Panc1 (cell line): ENCODE data around the gene SLAIN1. TPM values are rescaled to one million over a fixed set of nuclear protein-coding genes. Genes with fewer than 3 reads are reported as not detected.
A peak's percentile ranks its signal among the peaks of the same experiment; 100 is the strongest.

Source experiments
- ATAC-seq: fragments of 200-7000 bp; cut with Tn5 transposase; 2 replicates; pipeline ENCODE4 v1.9.1; 2020; ENCODE audit warnings: mild to moderate bottlenecking, moderate library complexity
- BruUV-seq: library from RNA; stranded (reverse); fragments of 400-500 nt; replicated peaks from 2 replicates; lab custom pipeline; 2021; lab: Mats Ljungman, UMichigan
- CTCF ChIA-PET: fragments of 300-600 bp; sonication (Branson Sonifier 250); formaldehyde crosslinking; loops from one replicate; lab custom pipeline; 2022; ENCODE audit warnings: antibody characterized with exemption; lab: Charles Lee
- POLR2A ChIA-PET: fragments of 300-600 bp; sonication (Branson Sonifier 250); formaldehyde crosslinking; loops from one replicate; lab custom pipeline; 2022; ENCODE audit warnings: antibody characterized with exemption; lab: Charles Lee
- DNase-seq: peaks from one replicate; pipeline ENCODE4 v3.0.0-alpha.2; 2010; ENCODE audit warnings: low read depth, low spot score
- H3K27ac ChIP-seq: 2 replicates; pipeline ENCODE4 v1.5.1; 2011; ENCODE audit warnings: mild to moderate bottlenecking, low read length, inconsistent platforms
- H3K27me3 ChIP-seq: fragments of 200-500 bp; sonication (Bioruptor generic); 2 replicates; pipeline ENCODE4 v1.6.0; 2014; ENCODE audit warnings: low read length, inconsistent platforms; ENCODE audit not compliant: control insufficient read depth, insufficient read depth
- H3K36me3 ChIP-seq: fragments of 200-500 bp; sonication (Bioruptor generic); 2 replicates; pipeline ENCODE4 v1.5.1; 2014; ENCODE audit warnings: inconsistent platforms, mild to moderate bottlenecking, low read length, moderate library complexity; ENCODE audit not compliant: control insufficient read depth, insufficient read depth
- H3K4me1 ChIP-seq: 2 replicates; pipeline ENCODE4 v1.5.1; 2011; ENCODE audit warnings: inconsistent platforms, mild to moderate bottlenecking, low read length, moderate library complexity; ENCODE audit not compliant: control insufficient read depth, insufficient read depth
- H3K4me3 ChIP-seq, 2 experiments: 2 replicates each; pipeline ENCODE4 v1.5.1; 2011 to 2012; ENCODE audit warnings: low read depth in 2 of 2, low read length in 2 of 2, mild to moderate bottlenecking in 2 of 2, inconsistent platforms in 1 of 2, moderate library complexity in 1 of 2
- H3K9me3 ChIP-seq: fragments of 200-500 bp; sonication (Bioruptor generic); 2 replicates; pipeline ENCODE4 v1.5.1; 2014; ENCODE audit warnings: low read depth, mild to moderate bottlenecking, inconsistent platforms, low read length, moderate library complexity; ENCODE audit not compliant: control insufficient read depth, insufficient read depth
- CTCF ChIP-seq: fragments of 450-650 bp; IDR thresholded peaks from 2 replicates; pipeline ENCODE4 v1.5.1; 2017; ENCODE audit warnings: mild to moderate bottlenecking
- POLR2AphosphoS5 ChIP-seq: IDR thresholded peaks from 2 replicates; pipeline ENCODE4 v1.6.1; 2012; ENCODE audit warnings: mild to moderate bottlenecking, low read depth, low read length, moderate library complexity
- REST ChIP-seq, 2 experiments: IDR thresholded peaks; 2 replicates each; pipeline ENCODE4 v1.6.1; 2011 to 2012; ENCODE audit warnings: low read depth in 2 of 2, control low read depth in 1 of 2, low read length in 1 of 2, mild to moderate bottlenecking in 1 of 2, moderate library complexity in 1 of 2; ENCODE audit not compliant: insufficient read depth in 1 of 2
- SIN3A ChIP-seq: IDR thresholded peaks from 2 replicates; pipeline ENCODE4 v1.6.1; 2012; ENCODE audit warnings: low read depth, mild to moderate bottlenecking, low read length, moderate library complexity, borderline replicate concordance; ENCODE audit not compliant: insufficient read depth
- TCF7L2 ChIP-seq: IDR thresholded peaks from 2 replicates; pipeline ENCODE4 v1.6.1; 2011; ENCODE audit warnings: mild to moderate bottlenecking, low read depth, low read length, inconsistent platforms
- in situ Hi-C: cut with HindIII; loops from 2 replicates; pipeline ENCODE4 v1.10.0; 2016; ENCODE audit warnings: low sequenced_read_pairs, low pct_unique_long_range_greater_than_20kb
- intact Hi-C: fragments of 100-400 bp; cut with micrococcal nuclease; formaldehyde crosslinking; loops from one replicate; pipeline ENCODE4 v1.10.0; 2022; ENCODE audit not compliant: unreplicated experiment
- total RNA-seq: library from RNA; stranded (reverse); gene quantifications from one replicate; pipeline ENCODE4 v1.2.1, GENCODE V29; 2021; ENCODE audit not compliant: unreplicated experiment

SLAIN1 gene
- total RNA-seq, 1 experiment from 2014 or later, result 0.49 TPM

- H3K9me3 ChIP-seq, result no peaks in the 10 kb centered on the region
- no peak overlapping the region for H3K4me3 ChIP-seq
- no peaks in the 10 kb centered on the region for H3K4me1 ChIP-seq
- no TSS peak for BruUV-seq
- ATAC-seq (no peak), DNase-seq (no peak)
- no peaks in the 10 kb centered on the region for H3K36me3 ChIP-seq
- TF ChIP-seq TCF7L2 (no peak), REST (IDR thresholded peaks at IDR 0.05; ENCODE audit: insufficient read depth in 1 of 2, low read depth in 2 of 2, low read length in 1 of 2) (no peak), SIN3A (no peak), CTCF (no peak), POLR2AphosphoS5 (no peak)
- H3K27me3 ChIP-seq, result no peaks in the 10 kb centered on the region
- ChIA-PET POLR2A (no interaction called here), CTCF (no interaction called here)
- no peak overlapping the region for H3K27ac ChIP-seq
- in situ Hi-C loops (no loop called here), intact Hi-C loops (no loop called here)
These were observed 79.2 kb downstream of the SLAIN1 start for GRCh38 chr13:77776704-77777103.

GRCh38 chr13:77779552-77780272 lies 82.2 kb downstream of the SLAIN1 start:
- no TSS peak for BruUV-seq
- CTCF ChIA-PET, result no interaction called here

More at GRCh38 chr13:77779552-77780272, 82.2 kb downstream of the SLAIN1 start:
- POLR2A ChIA-PET, result no interaction called here
- in situ Hi-C loops (no loop called here), intact Hi-C loops (loop anchor here (1.0 kb wide), 1 partner anchor 342 kb away; no protein-coding TSS in a partner anchor)
- no peak for ATAC-seq
- Histone ChIP-seq H3K36me3 (no peaks in the 10 kb centered on the region), H3K9me3 (no peaks in the 10 kb centered on the region), H3K27ac (no peak overlapping the region), H3K27me3 (no peaks in the 10 kb centered on the region), H3K4me1 (no peaks in the 10 kb centered on the region), H3K4me3 (no peak overlapping the region)
- no peak for TF ChIP-seq REST (IDR thresholded peaks at IDR 0.05; ENCODE audit: insufficient read depth in 1 of 2, low read depth in 2 of 2, low read length in 1 of 2)
- no peak for TF ChIP-seq TCF7L2
- TF ChIP-seq CTCF, result peak; percentile 55; the same call in 1 of the 2 replicates
- TF ChIP-seq SIN3A, result no peak
- no peak for TF ChIP-seq POLR2AphosphoS5
- DNase-seq, result peak; percentile 8
